Spleen (tissue), 11 donors: ENCODE measurements around the gene SIGLEC1. TPM values are rescaled to one million over a fixed set of nuclear protein-coding genes. Genes with fewer than 3 reads are reported as not detected.

Experiments used
- DNase-seq: peaks from one replicate; pipeline ENCODE4 v3.0.0-alpha.2; 2020
- H3K27ac ChIP-seq, 8 donors: fragments of 200-600 bp; sonication (generic) in 7 of 8; 1 replicate in 4 of 8; 2 replicates in 4 of 8; pipeline versions ENCODE4 v1.5.0 to v1.8.0; 2016 to 2021; ENCODE audit warnings: inconsistent platforms in 4 of 8, mild to moderate bottlenecking in 4 of 8, moderate library complexity in 1 of 8
- H3K27me3 ChIP-seq, 7 donors: fragments of 200-600 bp; sonication (generic) in 6 of 7; replicated peaks in 1 of 7; 1 replicate in 4 of 7; 2 replicates in 3 of 7; pipeline versions ENCODE4 v1.5.0 to v1.8.0; 2016 to 2021; ENCODE audit warnings: inconsistent platforms in 3 of 7, mild to moderate bottlenecking in 1 of 7
- H3K36me3 ChIP-seq, 6 donors: fragments of 200-600 bp; sonication (generic) in 5 of 6; 1 replicate in 4 of 6; 2 replicates in 2 of 6; pipeline versions ENCODE4 v1.5.0 to v1.8.0; 2016 to 2021; ENCODE audit warnings: inconsistent platforms in 2 of 6
- H3K4me1 ChIP-seq, 6 donors: fragments of 200-600 bp; sonication (generic) in 5 of 6; 1 replicate in 3 of 6; 2 replicates in 3 of 6; pipeline versions ENCODE4 v1.5.0 to v1.8.0; 2016 to 2021; ENCODE audit warnings: inconsistent platforms in 3 of 6
- H3K4me3 ChIP-seq, 8 donors: fragments of 200-600 bp; sonication (generic) in 7 of 8; 1 replicate in 4 of 8; 2 replicates in 4 of 8; pipeline versions ENCODE4 v1.5.0 to v1.8.0; 2016 to 2021; ENCODE audit warnings: inconsistent platforms in 4 of 8, mild to moderate bottlenecking in 4 of 8, moderate library complexity in 2 of 8
- H3K9me3 ChIP-seq, 8 donors: fragments of 200-600 bp; sonication (generic) in 7 of 8; 1 replicate in 4 of 8; 2 replicates in 4 of 8; pipeline versions ENCODE4 v1.5.0 to v1.8.0; 2016 to 2021; ENCODE audit warnings: inconsistent platforms in 4 of 8
- POLR2A ChIP-seq, 3 donors: fragments of 450-650 bp; IDR thresholded peaks; one replicate each; pipeline ENCODE4 v1.5.1; 2017; ENCODE audit warnings: antibody characterized with exemption in 3 of 3, mild to moderate bottlenecking in 1 of 3
- POLR2AphosphoS5 ChIP-seq, 3 donors: sonication (generic); formaldehyde crosslinking; IDR thresholded peaks; one replicate each; pipeline ENCODE4 v1.5.1; 2017; ENCODE audit warnings: antibody characterized with exemption in 3 of 3
- WGBS, 5 donors: extraction: QIAGEN DNeasy Blood & Tissue Kit in 3 of 5; methylation state at CpG; one replicate each; pipeline versions ENCODE4 v1.1.5 to v1.1.7; 2013 to 2018; 5-methylcytosine and 5-hydroxymethylcytosine counted together
- intact Hi-C: fragments of 100-400 bp; cut with DNase I; formaldehyde crosslinking; loops from one replicate; pipeline ENCODE4 v1.15.0; 2023; ENCODE audit warnings: low total_unique reads
- polyA plus RNA-seq, 3 donors: library from polyadenylated mRNA; stranded (reverse); fragments of 200-250 nt; gene quantifications; one replicate each; pipeline ENCODE4 v1.2.1, GENCODE V29; 2013
- total RNA-seq, 7 donors: library from RNA; depleted of rRNA in 3 of 7; stranded (reverse); fragments of >200 nt in 3 of 7; fragmentation: NEBNext Ultra II Directional in 4 of 7; extraction: Animal tissue kit (Norgen Biotek cat#: 25700) in 4 of 7; gene quantifications; one replicate each; pipeline versions ENCODE4 v1.1.0 to v1.2.1, GENCODE V29; 2016 to 2021
- TF ChIP-seq, protein P1 (sequence below), 11 experiments: fragments of 200-600 bp in 7 of 11; fragments of 450-650 bp in 4 of 11; sonication (generic) in 4 of 11; IDR thresholded peaks in 8 of 11; conservative IDR thresholded peaks in 3 of 11; 1 replicate in 7 of 11; 2 replicates in 4 of 11; pipeline versions ENCODE4 v1.4.0 to v1.8.0; 2016 to 2021; ENCODE audit warnings: antibody characterized with exemption in 11 of 11, inconsistent platforms in 4 of 11, mild to moderate bottlenecking in 1 of 11
- donor health status: healthy with polysubstance abuse.
- donor health status: DM: no; HTN: no; CAD: no; lungs with moderate emphysema.
- donor health status: DM: no; HTN: no; CAD: no.
- donor health status: Bipolar disorder and iron deficiency.
- donor health status: healthy.
- donor health status: DM: no; HTN: no; CAD: no.
- donor health status: DM: yes; HTN: yes; CAD: no.

Gene SIGLEC1
- total and polyA plus RNA-seq, 10 donors = 3.0 to 50.2 (median 14.9) TPM

DNA sequence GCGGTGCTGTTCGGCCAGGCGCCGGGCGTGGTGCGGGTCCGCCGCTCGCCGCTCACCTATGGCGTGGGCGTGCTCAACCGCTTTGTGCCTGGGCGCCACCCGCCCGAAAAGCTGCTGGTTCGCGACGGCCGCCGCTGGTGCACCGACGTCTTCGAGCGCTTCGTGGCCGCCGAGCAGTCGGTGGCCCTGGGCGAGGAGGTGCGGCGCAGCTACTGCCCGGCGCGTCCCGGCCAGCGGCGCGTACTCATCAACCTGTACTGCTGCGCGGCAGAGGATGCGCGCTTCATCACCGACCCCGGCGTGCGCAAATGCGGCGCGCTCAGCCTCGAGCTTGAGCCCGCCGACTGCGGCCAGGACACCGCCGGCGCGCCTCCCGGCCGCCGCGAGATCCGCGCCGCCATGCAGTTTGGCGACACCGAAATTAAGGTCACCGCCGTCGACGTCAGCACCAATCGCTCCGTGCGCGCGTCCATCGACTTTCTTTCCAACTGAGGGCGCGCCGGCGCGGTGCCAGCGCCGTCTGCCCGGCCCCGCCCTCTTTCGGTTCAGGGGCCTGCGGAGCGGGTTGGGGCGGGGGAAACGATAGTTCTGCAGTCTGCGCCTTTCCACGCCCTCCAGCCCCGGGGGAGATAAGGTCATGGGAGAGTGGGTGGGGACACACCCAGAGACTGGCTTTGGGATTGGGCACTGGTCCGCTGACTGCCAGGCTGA is 39.4 kb upstream of the SIGLEC1 start:
- peak overlapping the region in 7 of 8 donors; percentile 24 to 68 (median 37) for H3K4me3 ChIP-seq
- H3K27me3 ChIP-seq = peaks cover 0 to 6% (median 0%) of the 10 kb centered on the region in 7 donors
- no peaks in the 10 kb centered on the region for H3K9me3 ChIP-seq
- DNase-seq = no peak
- no peak for TF ChIP-seq POLR2A (IDR thresholded peaks at IDR 0.05)
- TF ChIP-seq, protein P1, sequence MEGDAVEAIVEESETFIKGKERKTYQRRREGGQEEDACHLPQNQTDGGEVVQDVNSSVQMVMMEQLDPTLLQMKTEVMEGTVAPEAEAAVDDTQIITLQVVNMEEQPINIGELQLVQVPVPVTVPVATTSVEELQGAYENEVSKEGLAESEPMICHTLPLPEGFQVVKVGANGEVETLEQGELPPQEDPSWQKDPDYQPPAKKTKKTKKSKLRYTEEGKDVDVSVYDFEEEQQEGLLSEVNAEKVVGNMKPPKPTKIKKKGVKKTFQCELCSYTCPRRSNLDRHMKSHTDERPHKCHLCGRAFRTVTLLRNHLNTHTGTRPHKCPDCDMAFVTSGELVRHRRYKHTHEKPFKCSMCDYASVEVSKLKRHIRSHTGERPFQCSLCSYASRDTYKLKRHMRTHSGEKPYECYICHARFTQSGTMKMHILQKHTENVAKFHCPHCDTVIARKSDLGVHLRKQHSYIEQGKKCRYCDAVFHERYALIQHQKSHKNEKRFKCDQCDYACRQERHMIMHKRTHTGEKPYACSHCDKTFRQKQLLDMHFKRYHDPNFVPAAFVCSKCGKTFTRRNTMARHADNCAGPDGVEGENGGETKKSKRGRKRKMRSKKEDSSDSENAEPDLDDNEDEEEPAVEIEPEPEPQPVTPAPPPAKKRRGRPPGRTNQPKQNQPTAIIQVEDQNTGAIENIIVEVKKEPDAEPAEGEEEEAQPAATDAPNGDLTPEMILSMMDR (IDR thresholded peaks at IDR 0.05 in 8 of 11, conservative IDR thresholded peaks at IDR 0.05 in 3 of 11) = no peak
- TF ChIP-seq POLR2AphosphoS5 (IDR thresholded peaks at IDR 0.05) = peak in 2 of 3 donors; percentile 18 to 46
- H3K4me1 ChIP-seq = peaks cover 0 to 39% (median 23%) of the 10 kb centered on the region in 6 donors
- intact Hi-C loops = no loop called here
- WGBS, 5 donors = 52 to 80% (median 68%) methylated on average over 63 to 95 of the region's 95 CpGs
- peak overlapping the region in 2 of 8 donors; percentile 31 to 36 for H3K27ac ChIP-seq
- peaks cover 0 to 93% (median 12%) of the 10 kb centered on the region in 6 donors for H3K36me3 ChIP-seq

DNA sequence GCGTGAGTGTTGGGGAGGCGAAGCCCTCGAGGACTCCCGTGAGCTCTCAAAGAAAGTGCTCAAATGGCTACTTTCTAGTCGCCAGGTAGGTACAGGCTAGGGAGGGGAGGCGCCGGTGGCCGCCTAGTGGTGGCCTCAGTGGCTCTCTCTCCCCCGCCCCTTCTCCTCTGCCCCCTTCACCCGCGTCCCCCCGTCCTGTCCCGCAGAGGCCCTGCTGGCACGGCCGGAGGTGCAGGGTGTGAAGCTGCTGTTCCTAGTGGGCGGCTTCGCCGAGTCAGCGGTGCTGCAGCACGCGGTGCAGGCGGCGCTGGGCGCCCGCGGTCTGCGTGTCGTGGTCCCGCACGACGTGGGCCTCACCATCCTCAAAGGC is 38.9 kb upstream of the SIGLEC1 start:
- Histone ChIP-seq H3K4me3 (peak overlapping the region in 5 of 8 donors; percentile 26 to 68 (median 39)), H3K9me3 (no peaks in the 10 kb centered on the region), H3K4me1 (peaks cover 0 to 39% (median 23%) of the 10 kb centered on the region in 6 donors), H3K36me3 (peaks cover 0 to 92% (median 12%) of the 10 kb centered on the region in 6 donors), H3K27me3 (peaks cover 0 to 6% (median 0%) of the 10 kb centered on the region in 7 donors), H3K27ac (no peak overlapping the region)
- intact Hi-C loops = no loop called here
- WGBS, 5 donors = 85 to 93% (median 91%) methylated on average over 9 to 31 of the region's 31 CpGs
- no peak for TF ChIP-seq POLR2AphosphoS5 (IDR thresholded peaks at IDR 0.05)
- no peak for DNase-seq

- TF ChIP-seq, protein P1 (IDR thresholded peaks at IDR 0.05 in 8 of 11, conservative IDR thresholded peaks at IDR 0.05 in 3 of 11) = peak in 10 of 11 experiments; percentile 14 to 66 (median 43)
- TF ChIP-seq POLR2AphosphoS5 (IDR thresholded peaks at IDR 0.05) (peak in 1 of 3 donors; percentile 29), POLR2A (IDR thresholded peaks at IDR 0.05) (no peak)
- intact Hi-C loops = no loop called here
- H3K4me1 ChIP-seq = peaks cover 0 to 49% (median 33%) of the 10 kb centered on the region in 6 donors
- H3K36me3 ChIP-seq = peaks cover 0 to 85% (median 12%) of the 10 kb centered on the region in 6 donors
- H3K27me3 ChIP-seq = peaks cover 0 to 17% (median 7%) of the 10 kb centered on the region in 7 donors
- H3K4me3 ChIP-seq = no peak overlapping the region
- no peaks in the 10 kb centered on the region for H3K9me3 ChIP-seq
- WGBS, 5 donors = 68 to 82% (median 72%) methylated on average over 32 to 72 of the region's 72 CpGs
- DNase-seq = peak; percentile 60
- H3K27ac ChIP-seq = no peak overlapping the region
Measured at GRCh38 chr20:3749689-3750531, 37.5 kb upstream of the SIGLEC1 start.

DNA sequence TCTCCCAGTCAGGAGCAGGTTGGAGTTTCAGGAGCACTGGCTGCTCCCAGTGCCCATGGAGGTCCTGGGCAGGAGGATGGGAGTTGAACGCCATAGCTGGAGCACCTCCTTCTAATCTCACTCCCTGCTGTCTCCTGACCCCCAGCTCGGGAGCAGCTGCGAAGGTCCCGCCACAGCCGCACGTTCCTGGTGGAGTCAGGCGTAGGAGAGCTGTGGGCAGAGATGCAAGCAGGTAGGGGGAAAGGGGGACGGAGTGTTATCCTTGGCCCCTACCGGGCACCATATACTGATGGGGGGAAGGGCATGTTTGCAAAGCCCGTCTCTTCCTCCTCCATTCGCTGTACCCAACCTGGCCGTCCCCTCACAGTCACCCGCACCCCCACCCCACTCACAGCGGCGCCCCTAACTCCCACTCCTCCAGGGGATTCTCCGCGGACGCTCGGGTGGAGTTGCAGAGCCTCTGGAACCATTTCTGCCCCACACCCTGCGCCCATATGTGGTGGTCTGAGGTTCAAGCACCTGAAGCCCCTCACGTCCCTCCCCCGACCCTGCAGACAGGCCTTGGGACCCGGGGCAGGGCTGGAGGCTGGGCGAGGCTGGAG is 36.8 kb upstream of the SIGLEC1 start:
- Histone ChIP-seq H3K27ac (no peak overlapping the region), H3K9me3 (no peaks in the 10 kb centered on the region), H3K36me3 (peaks cover 0 to 85% (median 12%) of the 10 kb centered on the region in 6 donors), H3K4me3 (no peak overlapping the region), H3K4me1 (peaks cover 0 to 53% (median 38%) of the 10 kb centered on the region in 6 donors), H3K27me3 (peaks cover 0 to 22% (median 9%) of the 10 kb centered on the region in 7 donors)
- 87 to 92% (median 89%) methylated on average over 20 to 24 of the region's 24 CpGs for WGBS, 5 donors
- intact Hi-C loops = no loop called here
- DNase-seq = no peak
- TF ChIP-seq POLR2AphosphoS5 (IDR thresholded peaks at IDR 0.05) (no peak), POLR2A (IDR thresholded peaks at IDR 0.05) (no peak)
- TF ChIP-seq, protein P1 (IDR thresholded peaks at IDR 0.05 in 8 of 11, conservative IDR thresholded peaks at IDR 0.05 in 3 of 11) = no peak
